MM.1S (cell line): ENCODE measurements around the gene C17orf107.
A peak's percentile ranks its signal among the peaks of the same experiment; 100 is the strongest.

Experiments
- DNase-seq: peaks from one replicate; pipeline ENCODE4 v3.0.0-alpha.2; 2015
- H2AFZ ChIP-seq: fragments of 300-600 bp; sonication (generic); 2 replicates; pipeline ENCODE4 v1.6.0; 2016; ENCODE audit warnings: antibody characterized with exemption, low read length
- H3F3A ChIP-seq: fragments of 300-600 bp; sonication (generic); 2 replicates; pipeline ENCODE4 v1.6.1; 2016; ENCODE audit warnings: mild to moderate bottlenecking, antibody characterized with exemption, low read length, moderate library complexity, mixed read lengths; ENCODE audit not compliant: insufficient read depth
- H3K27ac ChIP-seq: fragments of 300-600 bp; sonication (generic); 2 replicates; pipeline ENCODE4 v1.5.1; 2016; ENCODE audit warnings: mild to moderate bottlenecking, low read length
- H3K27me3 ChIP-seq: fragments of 300-600 bp; sonication (generic); replicated peaks from 2 replicates; pipeline ENCODE4 v1.6.0; 2016; ENCODE audit warnings: low read length; ENCODE audit not compliant: insufficient read depth
- H3K36me3 ChIP-seq: fragments of 300-600 bp; sonication (generic); replicated peaks from 2 replicates; pipeline ENCODE4 v1.6.1; 2016; ENCODE audit warnings: mild to moderate bottlenecking, low read length, mixed read lengths; ENCODE audit not compliant: insufficient read depth
- H3K4me1 ChIP-seq: fragments of 300-600 bp; sonication (generic); 2 replicates; pipeline ENCODE4 v1.6.1; 2016; ENCODE audit warnings: low read length, mixed read lengths
- H3K4me2 ChIP-seq: fragments of 300-600 bp; sonication (generic); 2 replicates; pipeline ENCODE4 v1.6.0; 2016; ENCODE audit warnings: low read depth, low read length
- H3K4me3 ChIP-seq: fragments of 300-600 bp; sonication (generic); 2 replicates; pipeline ENCODE4 v1.5.1; 2016; ENCODE audit warnings: low read length, mixed read lengths
- H3K79me2 ChIP-seq: fragments of 300-600 bp; sonication (generic); 2 replicates; pipeline ENCODE4 v1.6.1; 2016; ENCODE audit warnings: mixed run types, low read length, mixed read lengths
- H3K9ac ChIP-seq: fragments of 300-600 bp; sonication (generic); 2 replicates; pipeline ENCODE4 v1.6.1; 2016; ENCODE audit warnings: low read length, mixed read lengths
- H3K9me2 ChIP-seq: fragments of 300-600 bp; sonication (generic); replicated peaks from 2 replicates; pipeline ENCODE4 v1.6.1; 2016; ENCODE audit warnings: mild to moderate bottlenecking, low read length, mixed read lengths; ENCODE audit not compliant: insufficient read depth
- H3K9me3 ChIP-seq: fragments of 300-600 bp; sonication (generic); replicated peaks from 2 replicates; pipeline ENCODE4 v1.6.1; 2016; ENCODE audit warnings: mild to moderate bottlenecking, low read length, mixed read lengths; ENCODE audit not compliant: insufficient read depth
- H4K20me1 ChIP-seq: fragments of 300-600 bp; sonication (generic); 2 replicates; pipeline ENCODE4 v1.6.1; 2016; ENCODE audit warnings: mild to moderate bottlenecking, low read length, moderate library complexity, mixed read lengths; ENCODE audit not compliant: insufficient read depth
- CTCF ChIP-seq: fragments of 300-600 bp; sonication (generic); IDR thresholded peaks from 2 replicates; pipeline ENCODE4 v1.5.1; 2016; ENCODE audit warnings: antibody characterized with exemption, low read length, mixed read lengths
- EZH2 ChIP-seq: fragments of 300-600 bp; sonication (generic); optimal IDR thresholded peaks from 2 replicates; pipeline ENCODE3; 2017; ENCODE audit warnings: low read depth, mild to moderate bottlenecking, antibody characterized with exemption, low read length, mixed read lengths
- EZH2phosphoT487 ChIP-seq: fragments of 300-600 bp; sonication (generic); IDR thresholded peaks from 2 replicates; pipeline ENCODE4 v1.6.1; 2018; ENCODE audit warnings: antibody characterized with exemption, low read length

Gene C17orf107

GRCh38 chr17:4898351-4898750 lies 985 bp upstream of the C17orf107 start:
- H3K9me3 ChIP-seq, result no peaks in the 10 kb centered on the region
- no peaks in the 10 kb centered on the region for H3K36me3 ChIP-seq
- peaks cover 10% of the 10 kb centered on the region for H3K4me1 ChIP-seq
- no peak overlapping the region for H2AFZ ChIP-seq
- no peaks in the 10 kb centered on the region for H3K79me2 ChIP-seq
- peaks cover 8% of the 10 kb centered on the region for H3F3A ChIP-seq
- no peaks in the 10 kb centered on the region for H4K20me1 ChIP-seq
- no peak for DNase-seq
- no peak overlapping the region for H3K9ac ChIP-seq
- no peak overlapping the region for H3K4me3 ChIP-seq
- no peaks in the 10 kb centered on the region for H3K27me3 ChIP-seq
- no peak overlapping the region for H3K4me2 ChIP-seq
- TF ChIP-seq EZH2 (no peak), CTCF (no peak), EZH2phosphoT487 (no peak)
- H3K27ac ChIP-seq, result no peak overlapping the region
- H3K9me2 ChIP-seq, result no peaks in the 10 kb centered on the region

- H3K4me2 ChIP-seq, result peak overlapping the region; percentile 39; the same call in 1 of the 2 replicates
- H3K27me3 ChIP-seq, result no peaks in the 10 kb centered on the region
- DNase-seq, result no peak
- no peak overlapping the region for H3K9ac ChIP-seq
- H2AFZ ChIP-seq, result no peak overlapping the region
- H3K9me3 ChIP-seq, result no peaks in the 10 kb centered on the region
- H3K9me2 ChIP-seq, result no peaks in the 10 kb centered on the region
- no peaks in the 10 kb centered on the region for H4K20me1 ChIP-seq
- H3F3A ChIP-seq, result peaks cover 11% of the 10 kb centered on the region
- H3K79me2 ChIP-seq, result no peaks in the 10 kb centered on the region
- no peak overlapping the region for H3K27ac ChIP-seq
- no peak overlapping the region for H3K4me3 ChIP-seq
- H3K36me3 ChIP-seq, result no peaks in the 10 kb centered on the region
- no peak for TF ChIP-seq CTCF
- no peak for TF ChIP-seq EZH2
- no peak for TF ChIP-seq EZH2phosphoT487
- H3K4me1 ChIP-seq, result peaks cover 12% of the 10 kb centered on the region
These were observed 409 bp upstream of the C17orf107 start for GRCh38 chr17:4898927-4899326.

GRCh38 chr17:4900231-4901107 lies 1.1 kb downstream of the C17orf107 start:
- no peak overlapping the region for H3K9ac ChIP-seq
- TF ChIP-seq CTCF, result no peak
- no peak for TF ChIP-seq EZH2
- no peak for TF ChIP-seq EZH2phosphoT487
- peaks cover 11% of the 10 kb centered on the region for H3F3A ChIP-seq
- no peaks in the 10 kb centered on the region for H3K9me2 ChIP-seq
- no peak overlapping the region for H2AFZ ChIP-seq
- no peak overlapping the region for H3K27ac ChIP-seq
- no peak overlapping the region for H3K4me2 ChIP-seq
- no peak overlapping the region for H3K4me3 ChIP-seq
- H3K36me3 ChIP-seq, result no peaks in the 10 kb centered on the region
- H3K9me3 ChIP-seq, result no peaks in the 10 kb centered on the region
- no peaks in the 10 kb centered on the region for H3K27me3 ChIP-seq
- DNase-seq, result no peak
- H3K79me2 ChIP-seq, result no peaks in the 10 kb centered on the region
- H3K4me1 ChIP-seq, result peaks cover 12% of the 10 kb centered on the region
- no peaks in the 10 kb centered on the region for H4K20me1 ChIP-seq
